SK-N-SH (cell line): Measurements from ENCODE around the gene IGF2BP2. TPM values are rescaled to one million over a fixed set of nuclear protein-coding genes. Genes with fewer than 3 reads are reported as not detected.

Experiments used
- CTCF ChIA-PET: fragments of 300-600, 350-600 bp; formaldehyde crosslinking; extraction: SDS; loops from one replicate; lab custom pipeline; 2021; lab: Yijun Ruan, JAX
- POLR2A ChIA-PET: fragments of 350-600 bp; sonication (Branson Sonifier 250); formaldehyde crosslinking; extraction: SDS; loops from one replicate; lab custom pipeline; 2020; ENCODE audit warnings: antibody characterized with exemption, inconsistent platforms; lab: Yijun Ruan, JAX
- DNase-seq: peaks from one replicate; pipeline ENCODE4 v3.0.0; 2012
- H2AFZ ChIP-seq: fragments of 200-600 bp; sonication (generic); 2 replicates; pipeline ENCODE4 v1.8.1; 2016; ENCODE audit warnings: antibody characterized with exemption, mild to moderate bottlenecking, low read depth
- H3F3A ChIP-seq: fragments of 200-600 bp; sonication (generic); replicated peaks from 2 replicates; pipeline ENCODE3; 2016; ENCODE audit warnings: antibody characterized with exemption, mild to moderate bottlenecking; ENCODE audit not compliant: insufficient read depth
- H3K27ac ChIP-seq, 2 experiments: fragments of 200-500 bp in 1 of 2; fragments of 200-600 bp in 1 of 2; sonication (Bioruptor generic) in 1 of 2; sonication (generic), shearing (Covaris generic) in 1 of 2; 2 replicates each; pipeline versions ENCODE4 v1.5.1 to v1.6.1; 2014 to 2016; ENCODE audit warnings: low read depth in 2 of 2, inconsistent platforms in 1 of 2, low read length in 1 of 2, mild to moderate bottlenecking in 1 of 2, mixed read lengths in 1 of 2
- H3K27me3 ChIP-seq: fragments of 200-600 bp; sonication (generic), shearing (Covaris generic); 2 replicates; pipeline ENCODE4 v1.6.1; 2016; ENCODE audit warnings: mixed run types; ENCODE audit not compliant: insufficient read depth
- H3K36me3 ChIP-seq, 2 experiments: fragments of 200-500 bp in 1 of 2; fragments of 200-600 bp in 1 of 2; sonication (Bioruptor generic) in 1 of 2; sonication (generic) in 1 of 2; replicated peaks in 1 of 2; 2 replicates each; pipeline versions ENCODE3 to v1.5.1; 2014 to 2016; ENCODE audit warnings: low read length in 1 of 2, mild to moderate bottlenecking in 1 of 2; ENCODE audit not compliant: insufficient read depth in 2 of 2, control insufficient read depth in 1 of 2
- H3K4me1 ChIP-seq, 2 experiments: fragments of 200-500 bp in 1 of 2; fragments of 200-600 bp in 1 of 2; sonication (Bioruptor generic) in 1 of 2; sonication (generic), shearing (Covaris generic) in 1 of 2; 2 replicates each; pipeline versions ENCODE4 v1.5.1 to v1.6.1; 2014 to 2016; ENCODE audit warnings: low read depth in 1 of 2, low read length in 1 of 2, mixed run types in 1 of 2; ENCODE audit not compliant: insufficient read depth in 2 of 2, control insufficient read depth in 1 of 2
- H3K4me2 ChIP-seq: fragments of 200-600 bp; sonication (generic), shearing (Covaris generic); 2 replicates; pipeline ENCODE4 v1.6.1; 2017; ENCODE audit warnings: mixed run types
- H3K4me3 ChIP-seq, 2 experiments: fragments of 200-500 bp in 1 of 2; fragments of 200-600 bp in 1 of 2; sonication (Bioruptor generic) in 1 of 2; sonication (generic), shearing (Covaris generic) in 1 of 2; 2 replicates each; pipeline versions ENCODE4 v1.5.1 to v1.8.1; 2014 to 2016; ENCODE audit warnings: low read depth in 2 of 2, inconsistent platforms in 1 of 2, low read length in 1 of 2, mild to moderate bottlenecking in 1 of 2, mixed read lengths in 1 of 2, moderate library complexity in 1 of 2
- H3K79me2 ChIP-seq: fragments of 200-600 bp; sonication (generic); 2 replicates; pipeline ENCODE4 v1.8.1; 2017; ENCODE audit warnings: mild to moderate bottlenecking; ENCODE audit not compliant: insufficient read depth
- H3K9ac ChIP-seq: fragments of 200-600 bp; sonication (generic); 2 replicates; pipeline ENCODE4 v1.6.1; 2017; ENCODE audit warnings: mixed run types
- H3K9me2 ChIP-seq: fragments of 200-600 bp; sonication (generic); 2 replicates; pipeline ENCODE4 v1.6.1; 2017; ENCODE audit warnings: mixed run types
- H3K9me3 ChIP-seq: fragments of 200-600 bp; sonication (generic); 2 replicates; pipeline ENCODE4 v1.6.1; 2017; ENCODE audit warnings: mixed run types, mild to moderate bottlenecking, moderate library complexity
- H4K20me1 ChIP-seq: fragments of 200-600 bp; sonication (generic); 2 replicates; pipeline ENCODE4 v1.6.1; 2017; ENCODE audit warnings: mild to moderate bottlenecking, mixed run types; ENCODE audit not compliant: insufficient read depth
- CHD2 ChIP-seq: fragments of 150-350 bp; IDR thresholded peaks from 2 replicates; pipeline ENCODE4 v1.6.1; 2018; ENCODE audit warnings: low read length; ENCODE audit not compliant: partially characterized antibody
- CTCF ChIP-seq: fragments of 200-600 bp; sonication (generic); IDR thresholded peaks from 2 replicates; pipeline ENCODE4 v1.6.1; 2017; ENCODE audit warnings: antibody characterized with exemption, mild to moderate bottlenecking, moderate library complexity
- EZH2phosphoT487 ChIP-seq: fragments of 200-600 bp; sonication (generic); IDR thresholded peaks from 2 replicates; pipeline ENCODE4 v1.6.1; 2017; ENCODE audit warnings: low read depth, mixed run types, mild to moderate bottlenecking, antibody characterized with exemption, moderate library complexity, borderline replicate concordance
- FOSL2 ChIP-seq: IDR thresholded peaks from 2 replicates; pipeline ENCODE4 v1.4.0; 2012; ENCODE audit warnings: low read depth, mild to moderate bottlenecking, moderate library complexity, borderline replicate concordance
- FOXJ3 ChIP-seq: sonication (generic); formaldehyde crosslinking; IDR thresholded peaks from 2 replicates; pipeline ENCODE4 v1.5.1; 2020; ENCODE audit warnings: mild to moderate bottlenecking, missing genetic modification reagents
- MAX ChIP-seq: IDR thresholded peaks from 2 replicates; pipeline ENCODE4 v1.4.0; 2012; ENCODE audit warnings: low read depth
- MEF2A ChIP-seq: IDR thresholded peaks from 2 replicates; pipeline ENCODE4 v1.4.0; 2012; ENCODE audit warnings: low read depth, borderline replicate concordance
- MXI1 ChIP-seq: IDR thresholded peaks from 2 replicates; pipeline ENCODE4 v1.6.1; 2012; ENCODE audit warnings: mild to moderate bottlenecking, low read depth, low read length, improper control_type of control experiment
- NRF1 ChIP-seq: IDR thresholded peaks from 2 replicates; pipeline ENCODE4 v1.6.1; 2012; ENCODE audit warnings: low read depth, mild to moderate bottlenecking, low read length
- POLR2AphosphoS5 ChIP-seq: IDR thresholded peaks from 2 replicates; pipeline ENCODE4 v1.6.1; 2012; ENCODE audit warnings: low read depth, low read length
- RAD21 ChIP-seq: IDR thresholded peaks from 2 replicates; pipeline ENCODE4 v1.6.1; 2012; ENCODE audit warnings: mild to moderate bottlenecking, low read length
- REST ChIP-seq: IDR thresholded peaks from 2 replicates; pipeline ENCODE4 v1.6.1; 2012; ENCODE audit warnings: mild to moderate bottlenecking, low read depth, low read length, moderate library complexity
- SIN3A ChIP-seq: IDR thresholded peaks from 2 replicates; pipeline ENCODE4 v1.6.1; 2012; ENCODE audit warnings: low read depth, mild to moderate bottlenecking, low read length, moderate library complexity, borderline replicate concordance
- SMC3 ChIP-seq: IDR thresholded peaks from 2 replicates; pipeline ENCODE4 v1.6.1; 2012; ENCODE audit warnings: low read depth, low read length, improper control_type of control experiment
- TCF12 ChIP-seq: IDR thresholded peaks from 2 replicates; pipeline ENCODE4 v1.4.0; 2012
- USF1 ChIP-seq: IDR thresholded peaks from 2 replicates; pipeline ENCODE4 v1.4.0; 2012; ENCODE audit warnings: low read depth, borderline replicate concordance
- YY1 ChIP-seq: IDR thresholded peaks from 2 replicates; pipeline ENCODE4 v1.4.0; 2012; ENCODE audit warnings: low read depth, mild to moderate bottlenecking
- ZBTB33 ChIP-seq: IDR thresholded peaks from 2 replicates; pipeline ENCODE4 v1.4.0; 2012; ENCODE audit warnings: low read depth, borderline replicate concordance
- WGBS: methylation state at CpG from one replicate; pipeline ENCODE4 v1.1.6; 2017; ENCODE audit warnings: low lambda C conversion rate; 5-methylcytosine and 5-hydroxymethylcytosine counted together
- polyA plus RNA-seq, 3 experiments: library from polyadenylated mRNA; depleted of rRNA; stranded (reverse); fragments of >200 nt; gene quantifications; 2 replicates each; pipeline ENCODE4 v1.2.3, GENCODE V29; 2012

IGF2BP2 gene
- polyA plus RNA-seq, 1 of the 3 experiments (the other 2 are of a cell fraction): 5.4 TPM

GRCh38 chr3:185696039-185696438 is 128.8 kb downstream of the IGF2BP2 start:
- TF ChIP-seq TCF12 (no peak), MEF2A (no peak)
- TF ChIP-seq, all 33 proteins: peak for 0
- peaks cover 0 to 35% of the 10 kb centered on the region in 2 experiments; a peak in 2 of 4 replicates for H3K4me1 ChIP-seq
- H3K79me2 ChIP-seq: peaks cover 75% of the 10 kb centered on the region
- H4K20me1 ChIP-seq: peaks cover 8% of the 10 kb centered on the region; the same call in 1 of the 2 replicates
- H3F3A ChIP-seq: peaks cover 26% of the 10 kb centered on the region
- no peaks in the 10 kb centered on the region for H3K27me3 ChIP-seq
- H3K9me3 ChIP-seq: no peaks in the 10 kb centered on the region
- H3K27ac ChIP-seq: peak overlapping the region in 1 of 2 experiments; percentile 87; a peak in 1 of 4 replicates
- no peak overlapping the region for H2AFZ ChIP-seq
- WGBS: 43% methylated on average over 6 of the region's 6 CpGs
- H3K9ac ChIP-seq: no peak overlapping the region
- POLR2A ChIA-PET: no interaction called here
- no peak overlapping the region for H3K4me3 ChIP-seq
- CTCF ChIA-PET: interaction anchor here (0.6 to 3.6 kb wide), 5 partner anchors 14 to 36 kb away, joined by 3 to 20 read pairs (median 4); no protein-coding TSS in a partner anchor
- no peak overlapping the region for H3K4me2 ChIP-seq
- peaks cover 3 to 26% of the 10 kb centered on the region in 2 experiments for H3K36me3 ChIP-seq
- peak; percentile 23 for DNase-seq
- no peaks in the 10 kb centered on the region for H3K9me2 ChIP-seq

- peak overlapping the region; percentile 43 for H3K9ac ChIP-seq
- H3K4me2 ChIP-seq: peak overlapping the region; percentile 31
- H3K9me3 ChIP-seq: no peaks in the 10 kb centered on the region
- no peaks in the 10 kb centered on the region for H3K9me2 ChIP-seq
- H3K79me2 ChIP-seq: peaks cover 64% of the 10 kb centered on the region
- H3K27me3 ChIP-seq: no peaks in the 10 kb centered on the region
- POLR2A ChIA-PET: no interaction called here
- DNase-seq: no peak
- CTCF ChIA-PET: interaction anchor here (1.1 to 3.6 kb wide), 3 partner anchors 17 to 74 kb away, joined by 4 to 20 read pairs (median 6); no protein-coding TSS in a partner anchor
- peak overlapping the region in 1 of 2 experiments; percentile 87; a peak in 2 of 4 replicates for H3K27ac ChIP-seq
- H4K20me1 ChIP-seq: no peaks in the 10 kb centered on the region; the same call in 1 of the 2 replicates
- no peak overlapping the region for H3K4me3 ChIP-seq
- peaks cover 3 to 26% of the 10 kb centered on the region in 2 experiments for H3K36me3 ChIP-seq
- 29% methylated on average over 4 of the region's 4 CpGs for WGBS
- peaks cover 0 to 38% of the 10 kb centered on the region in 2 experiments; a peak in 3 of 4 replicates for H3K4me1 ChIP-seq
- no peak overlapping the region for H2AFZ ChIP-seq
- peaks cover 29% of the 10 kb centered on the region for H3F3A ChIP-seq
- TF ChIP-seq FOXJ3 (CRISPR knock-in tag): no peak
- no peak for TF ChIP-seq RAD21
- TF ChIP-seq MXI1: no peak
- TF ChIP-seq EZH2phosphoT487: no peak
- TF ChIP-seq SIN3A: no peak
- no peak for TF ChIP-seq ZBTB33
- TF ChIP-seq FOSL2: 0 out of 2 replicates have a peak, but pooled peaks have one; percentile 13
- no peak for TF ChIP-seq NRF1
- no peak for TF ChIP-seq CTCF
- no peak for TF ChIP-seq YY1
- no peak for TF ChIP-seq SMC3
- no peak for TF ChIP-seq MAX
- TF ChIP-seq REST: no peak
- TF ChIP-seq POLR2AphosphoS5: no peak
- TF ChIP-seq USF1: no peak
- no peak for TF ChIP-seq CHD2
These were observed 130.7 kb downstream of the IGF2BP2 start for GRCh38 chr3:185693985-185694653.
